Esophagus (tissue), 2 donors: Measurements from ENCODE around the gene PCDHGB4. TPM values are rescaled to one million over a fixed set of nuclear protein-coding genes. Genes with fewer than 3 reads are reported as not detected.
A peak's percentile ranks its signal among the peaks of the same experiment; 100 is the strongest.
"Not testable (repeated sequence)": the region's sequence is repeated elsewhere in the genome, so short reads cannot be mapped to it uniquely, and the experiment has no call there.

Experiments used
- H3K27ac ChIP-seq, 2 donors: one replicate each; pipeline ENCODE4 v1.5.1; 2013; ENCODE audit warnings: low read depth in 2 of 2, mild to moderate bottlenecking in 2 of 2, inconsistent platforms in 1 of 2, low read length in 1 of 2, moderate library complexity in 1 of 2
- H3K27me3 ChIP-seq, 2 donors: one replicate each; pipeline ENCODE4 v1.6.1; 2013; ENCODE audit warnings: low read length in 2 of 2, control low read depth in 1 of 2, mild to moderate bottlenecking in 1 of 2; ENCODE audit not compliant: insufficient read depth in 2 of 2, control insufficient read depth in 1 of 2
- H3K36me3 ChIP-seq, 2 donors: one replicate each; pipeline ENCODE4 v1.6.1; 2013; ENCODE audit warnings: low read length in 1 of 2; ENCODE audit not compliant: control insufficient read depth in 2 of 2, insufficient read depth in 2 of 2
- H3K4me1 ChIP-seq, 2 donors: one replicate each; pipeline ENCODE4 v1.6.1; 2013; ENCODE audit warnings: low read length in 1 of 2; ENCODE audit not compliant: control insufficient read depth in 2 of 2, insufficient read depth in 2 of 2
- H3K4me3 ChIP-seq, 2 donors: one replicate each; pipeline ENCODE4 v1.5.1; 2013; ENCODE audit warnings: low read length in 2 of 2, mild to moderate bottlenecking in 2 of 2, low read depth in 1 of 2, moderate library complexity in 1 of 2
- H3K9me3 ChIP-seq, 2 donors: one replicate each; pipeline ENCODE4 v1.6.1; 2013; ENCODE audit warnings: mild to moderate bottlenecking in 2 of 2, low read depth in 1 of 2, low read length in 1 of 2, moderate library complexity in 1 of 2; ENCODE audit not compliant: control insufficient read depth in 2 of 2, insufficient read depth in 1 of 2
- WGBS, 2 donors: extraction: QIAGEN DNeasy Blood & Tissue Kit; methylation state at CpG; one replicate each; pipeline ENCODE4 v1.1.7; 2013; 5-methylcytosine and 5-hydroxymethylcytosine counted together
- polyA plus RNA-seq, 2 donors: library from polyadenylated mRNA; stranded (reverse); fragments of 200-250 nt; gene quantifications; one replicate each; pipeline ENCODE4 v1.2.3, GENCODE V29; 2013
- donor health status: healthy with polysubstance abuse.
- donor health status: Bipolar disorder and iron deficiency.

PCDHGB4 gene
- under 1 TPM; 0.36 to 0.37 TPM for polyA plus RNA-seq

GRCh38 chr5:141387557-141388311, at the start of gene PCDHGB4:
Gene PCDHGB4, plus strand, starts transcription at chr5:141387698. Its CDS starts 187 bp downstream, at chr5:141387885.
- peaks cover 34 to 45% of the 10 kb centered on the region in 2 donors for H3K9me3 ChIP-seq
- H3K36me3 ChIP-seq, H3K4me3 ChIP-seq, H3K4me1 ChIP-seq, H3K27ac ChIP-seq, H3K27me3 ChIP-seq: not testable (repeated sequence)
- WGBS, 2 donors, result 14 to 23% methylated on average over 21 to 22 of the region's 40 CpGs

DNA sequence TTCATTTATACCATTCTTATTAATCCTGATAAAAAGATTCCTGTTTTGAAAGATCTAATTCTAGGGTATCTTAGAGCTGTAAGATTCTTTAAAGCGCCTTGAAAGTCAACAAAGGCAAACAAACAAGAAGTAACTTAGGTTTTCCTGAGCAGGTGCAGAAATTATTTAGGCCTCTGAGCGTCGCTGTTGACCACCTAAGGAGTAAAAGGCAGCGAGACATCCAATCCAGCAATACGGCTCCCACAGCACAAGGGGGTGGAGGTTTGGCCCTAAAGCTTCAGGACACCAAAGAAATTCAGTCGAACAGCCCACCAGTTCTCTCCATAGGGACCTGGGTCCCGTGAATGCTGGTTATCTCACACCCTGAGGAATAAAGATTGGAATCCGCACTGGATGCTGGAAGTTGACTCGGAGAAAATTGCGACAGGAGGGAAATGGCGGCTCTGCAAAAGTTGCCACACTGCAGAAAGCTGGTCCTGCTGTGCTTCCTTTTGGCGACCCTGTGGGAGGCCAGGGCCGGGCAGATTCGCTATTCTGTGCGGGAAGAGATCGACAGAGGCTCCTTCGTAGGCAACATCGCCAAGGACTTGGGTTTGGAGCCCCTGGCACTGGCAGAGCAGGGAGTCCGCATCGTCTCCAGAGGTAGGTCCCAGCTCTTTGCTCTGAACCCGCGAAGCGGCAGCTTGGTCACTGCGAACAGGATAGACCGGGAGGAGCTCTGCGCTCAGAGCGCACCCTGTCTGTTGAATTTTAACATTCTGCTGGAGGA, 48.8 kb upstream of the PCDHGB4 start, which contains the start of gene PCDHGA2:
PCDHGA2 (plus strand) TSS at position 223 of the 769 bp plus-strand sequence.
- Histone ChIP-seq H3K27me3 (peaks cover 0 to 11% of the 10 kb centered on the region in 2 donors), H3K4me3 (peak within 1 kb of the TSS; percentile 14 to 20), H3K36me3 (no peaks in the 10 kb centered on the region), H3K9me3 (peaks cover 15 to 29% of the 10 kb centered on the region in 2 donors), H3K27ac (no peak within 1 kb of the TSS), H3K4me1 (no peaks in the 10 kb centered on the region)
- 15 to 17% methylated on average over 27 of the region's 27 CpGs for WGBS, 2 donors

DNA sequence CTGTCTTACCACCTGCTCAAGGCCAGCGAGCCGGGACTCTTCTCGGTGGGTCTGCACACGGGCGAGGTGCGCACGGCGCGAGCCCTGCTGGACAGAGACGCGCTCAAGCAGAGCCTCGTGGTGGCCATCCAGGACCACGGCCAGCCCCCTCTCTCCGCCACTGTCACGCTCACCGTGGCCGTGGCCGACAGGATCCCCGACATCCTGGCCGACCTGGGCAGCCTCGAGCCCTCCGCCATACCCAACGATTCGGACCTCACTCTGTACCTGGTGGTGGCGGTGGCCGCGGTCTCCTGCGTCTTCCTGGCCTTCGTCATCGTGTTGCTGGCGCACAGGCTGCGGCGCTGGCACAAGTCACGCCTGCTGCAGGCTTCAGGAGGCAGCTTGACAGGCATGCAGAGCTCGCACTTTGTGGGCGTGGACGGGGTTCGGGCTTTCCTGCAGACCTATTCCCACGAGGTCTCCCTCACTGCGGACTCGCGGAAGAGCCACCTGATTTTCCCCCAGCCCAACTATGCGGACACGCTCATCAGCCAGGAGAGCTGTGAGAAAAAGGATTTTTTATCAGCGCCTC, 46.6 kb upstream of the PCDHGB4 start:
- H3K9me3 ChIP-seq, result peaks cover 22 to 41% of the 10 kb centered on the region in 2 donors
- not testable (repeated sequence) for H3K4me1 ChIP-seq, H3K36me3 ChIP-seq, H3K4me3 ChIP-seq, H3K27ac ChIP-seq
- 60 to 63% methylated on average over 38 to 45 of the region's 45 CpGs for WGBS, 2 donors
- H3K27me3 ChIP-seq, result peaks cover 0 to 13% of the 10 kb centered on the region in 2 donors

DNA sequence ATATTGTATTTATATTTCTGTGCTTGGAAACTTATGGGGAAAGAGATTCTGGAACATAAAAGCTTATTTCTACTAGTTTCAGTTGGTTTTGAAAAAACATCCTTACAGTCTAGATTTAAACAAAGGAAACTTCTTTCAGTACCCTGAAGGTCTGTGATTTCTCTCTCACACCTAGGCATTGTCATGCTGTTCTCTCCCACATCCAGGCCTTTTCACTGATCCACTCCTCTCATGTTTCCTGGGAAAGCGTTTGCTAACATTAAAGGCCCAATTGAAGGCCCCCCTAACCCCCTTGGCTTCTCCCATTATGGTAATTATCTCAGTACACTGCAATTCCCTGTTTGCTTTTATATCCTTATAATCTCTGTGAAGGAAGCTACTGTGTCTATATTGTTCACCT, 44.7 kb upstream of the PCDHGB4 start:
- Histone ChIP-seq H3K4me3 (no peak overlapping the region), H3K9me3 (peaks cover 22 to 46% of the 10 kb centered on the region in 2 donors), H3K27me3 (peaks cover 0 to 13% of the 10 kb centered on the region in 2 donors), H3K27ac (no peak overlapping the region), H3K4me1 (no peaks in the 10 kb centered on the region), H3K36me3 (no peaks in the 10 kb centered on the region)
- 11 to 15% methylated on average over 1 of the region's 1 CpG for WGBS, 2 donors

- peak within 1 kb of the TSS in 1 of 2 donors; percentile 30 for H3K4me3 ChIP-seq
- no peak within 1 kb of the TSS for H3K27ac ChIP-seq
- H3K9me3 ChIP-seq, result peaks cover 22 to 46% of the 10 kb centered on the region in 2 donors
- H3K27me3 ChIP-seq, result peaks cover 0 to 13% of the 10 kb centered on the region in 2 donors
- no peaks in the 10 kb centered on the region for H3K36me3 ChIP-seq
- no peaks in the 10 kb centered on the region for H3K4me1 ChIP-seq
- 25 to 26% methylated on average over 9 of the region's 9 CpGs for WGBS, 2 donors
Measured at GRCh38 chr5:141343242-141343952, 44.1 kb upstream of the PCDHGB4 start, which contains the start of gene PCDHGA3. Gene PCDHGA3, plus strand, starts transcription at chr5:141343829. Its CDS starts 205 bp downstream, at chr5:141344034.

GRCh38 chr5:141343953-141344463, 43.5 kb upstream of the PCDHGB4 start:
- 32 to 34% methylated on average over 31 of the region's 31 CpGs for WGBS, 2 donors
- H3K4me1 ChIP-seq, result no peaks in the 10 kb centered on the region
- peaks cover 16 to 41% of the 10 kb centered on the region in 2 donors for H3K9me3 ChIP-seq
- no peak overlapping the region for H3K27ac ChIP-seq
- H3K27me3 ChIP-seq, result peaks cover 0 to 9% of the 10 kb centered on the region in 2 donors
- no peaks in the 10 kb centered on the region for H3K36me3 ChIP-seq
- H3K4me3 ChIP-seq, result peak overlapping the region in 1 of 2 donors; percentile 30

DNA sequence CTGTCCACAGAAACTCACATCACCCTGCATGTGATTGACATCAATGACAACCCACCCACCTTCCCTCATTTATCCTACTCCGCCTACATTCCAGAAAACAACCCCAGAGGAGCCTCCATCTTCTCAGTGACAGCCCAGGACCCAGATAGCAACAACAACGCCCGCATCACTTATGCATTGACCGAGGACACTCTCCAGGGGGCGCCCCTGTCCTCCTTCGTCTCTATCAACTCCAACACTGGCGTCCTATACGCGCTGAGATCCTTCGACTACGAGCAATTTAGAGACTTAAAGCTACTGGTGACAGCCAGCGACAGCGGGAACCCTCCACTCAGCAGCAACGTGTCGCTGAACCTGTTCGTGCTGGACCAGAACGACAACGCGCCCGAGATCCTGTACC, 42.2 kb upstream of the PCDHGB4 start:
- Histone ChIP-seq H3K4me3 (no peak overlapping the region), H3K36me3 (no peaks in the 10 kb centered on the region), H3K9me3 (peaks cover 20 to 33% of the 10 kb centered on the region in 2 donors), H3K27me3 (peaks cover 0 to 4% of the 10 kb centered on the region in 2 donors), H3K4me1 (no peaks in the 10 kb centered on the region), H3K27ac (no peak overlapping the region)
- WGBS, 2 donors, result 37% methylated on average over 20 of the region's 20 CpGs

- H3K36me3 ChIP-seq, H3K4me1 ChIP-seq, H3K27me3 ChIP-seq, H3K4me3 ChIP-seq, H3K27ac ChIP-seq: not testable (repeated sequence)
- WGBS, 2 donors, result 45 to 49% methylated on average over 20 to 27 of the region's 35 CpGs
- H3K9me3 ChIP-seq, result peaks cover 20 to 32% of the 10 kb centered on the region in 2 donors
Measured at GRCh38 chr5:141346017-141346416, 41.5 kb upstream of the PCDHGB4 start.
